GM12878 (cell line): ENCODE results near the gene ANKRD44. TPM values are rescaled to one million over a fixed set of nuclear protein-coding genes. Genes with fewer than 3 reads are reported as not detected.

ENCODE experiments used
- ATAC-seq: fragments of 200-7000 bp; cut with Tn5 transposase; 3 replicates; pipeline ENCODE4 v1.9.1; 2020; ENCODE audit warnings: mild to moderate bottlenecking, moderate library complexity
- BruUV-seq: library from RNA; stranded (reverse); fragments of 400-500 nt; replicated peaks from 2 replicates; lab custom pipeline; 2021; lab: Mats Ljungman, UMichigan
- CTCF ChIA-PET: fragments of 300-600 bp; sonication (Branson Sonifier 250); formaldehyde crosslinking; extraction: SDS; loops from one replicate; lab custom pipeline; 2021; ENCODE audit warnings: inconsistent platforms; lab: Yijun Ruan, JAX
- POLR2A ChIA-PET: fragments of 350-600 bp; formaldehyde crosslinking; extraction: SDS; loops from one replicate; lab custom pipeline; 2021; ENCODE audit warnings: inconsistent platforms; lab: Charles Lee
- RAD21 ChIA-PET: fragments of 300-600 bp; sonication (Branson Sonifier 250); formaldehyde crosslinking; loops from one replicate; lab custom pipeline; 2023; ENCODE audit warnings: antibody characterized with exemption; ENCODE audit not compliant: unreplicated experiment; lab: Charles Lee
- SMC1A ChIA-PET: fragments of 300-600 bp; sonication (Branson Sonifier 250); formaldehyde crosslinking; loops from one replicate; lab custom pipeline; 2023; ENCODE audit not compliant: unreplicated experiment, uncharacterized antibody; lab: Charles Lee
- DNase-seq: peaks from one replicate; pipeline ENCODE4 v3.0.0-alpha.2; 2011; ENCODE audit warnings: low read depth, low spot score
- FAIRE-seq: peaks from 3 replicates; lab custom pipeline; 2011; peaks lifted over from hg19 to GRCh38; lab: Jason Lieb, UNC
- H2AFZ ChIP-seq: 2 replicates; pipeline ENCODE4 v1.6.0; 2011; ENCODE audit warnings: low read depth, low read length, control low read depth; ENCODE audit not compliant: control insufficient read depth
- H3K27ac ChIP-seq: 2 replicates; pipeline ENCODE4 v1.5.1; 2011; ENCODE audit warnings: control low read depth; ENCODE audit not compliant: control insufficient read depth, insufficient read depth
- H3K27me3 ChIP-seq, 2 experiments: replicated peaks in 1 of 2; 2 replicates each; pipeline versions ENCODE4 v1.6.0 to v1.6.1; 2011; ENCODE audit warnings: low read length in 1 of 2; ENCODE audit not compliant: control insufficient read depth in 2 of 2, insufficient read depth in 2 of 2
- H3K36me3 ChIP-seq, 2 experiments: 2 replicates each; pipeline ENCODE4 v1.5.1; 2011; ENCODE audit warnings: low read length in 1 of 2; ENCODE audit not compliant: control insufficient read depth in 2 of 2, insufficient read depth in 2 of 2
- H3K4me1 ChIP-seq: 2 replicates; pipeline ENCODE4 v1.6.1; 2011; ENCODE audit warnings: mild to moderate bottlenecking, low read length, moderate library complexity, mixed read lengths; ENCODE audit not compliant: control insufficient read depth, insufficient read depth
- H3K4me2 ChIP-seq: 2 replicates; pipeline ENCODE4 v1.6.0; 2011; ENCODE audit warnings: control low read depth; ENCODE audit not compliant: control insufficient read depth, insufficient read depth
- H3K4me3 ChIP-seq: fragments of 200-600 bp; sonication (generic); 2 replicates; pipeline ENCODE4 v1.5.1; 2016
- H3K79me2 ChIP-seq: 2 replicates; pipeline ENCODE4 v1.6.0; 2011; ENCODE audit warnings: low read length; ENCODE audit not compliant: control insufficient read depth, insufficient read depth
- H3K9ac ChIP-seq: 2 replicates; pipeline ENCODE4 v1.8.0; 2011; ENCODE audit warnings: low read length, control low read depth, mixed read lengths; ENCODE audit not compliant: control insufficient read depth, insufficient read depth
- H3K9me3 ChIP-seq: replicated peaks from 3 replicates; pipeline ENCODE4 v1.5.1; 2011; ENCODE audit warnings: mild to moderate bottlenecking, low read length; ENCODE audit not compliant: control insufficient read depth, insufficient read depth
- H4K20me1 ChIP-seq: 2 replicates; pipeline ENCODE4 v1.6.0; 2011; ENCODE audit not compliant: control insufficient read depth, insufficient read depth
- ATF7 ChIP-seq: fragments of 450-650 bp; IDR thresholded peaks from 2 replicates; pipeline ENCODE4 v1.6.1; 2016; ENCODE audit warnings: low read depth, mild to moderate bottlenecking
- BACH1 ChIP-seq: fragments of 450-650 bp; IDR thresholded peaks from 2 replicates; pipeline ENCODE4 v1.6.1; 2017; ENCODE audit warnings: mild to moderate bottlenecking, borderline replicate concordance
- EP300 ChIP-seq, 2 experiments: fragments of 150-350 bp in 1 of 2; IDR thresholded peaks; 2 replicates each; pipeline ENCODE4 v1.6.1; 2011 to 2012; ENCODE audit warnings: low read depth in 2 of 2, low read length in 2 of 2, borderline replicate concordance in 1 of 2, improper control_type of control experiment in 1 of 2, inconsistent platforms in 1 of 2; ENCODE audit not compliant: control insufficient read depth in 1 of 2
- HDGF ChIP-seq: fragments of 450-650 bp; IDR thresholded peaks from 2 replicates; pipeline ENCODE4 v1.6.1; 2016; ENCODE audit warnings: antibody characterized with exemption
- IKZF1 ChIP-seq: fragments of 450-650 bp; conservative IDR thresholded peaks from 2 replicates; pipeline ENCODE4 v1.6.1; 2017; ENCODE audit warnings: antibody characterized with exemption, mild to moderate bottlenecking
- IKZF2 ChIP-seq, 2 experiments: fragments of 450-650 bp; IDR thresholded peaks; 2 replicates each; pipeline ENCODE4 v1.6.1; 2017; ENCODE audit warnings: mild to moderate bottlenecking in 2 of 2, moderate library complexity in 2 of 2
- KDM1A ChIP-seq: fragments of 200-600 bp; sonication (generic); IDR thresholded peaks from 2 replicates; pipeline ENCODE4 v1.6.1; 2016; ENCODE audit warnings: borderline replicate concordance
- MYC ChIP-seq: IDR thresholded peaks from 2 replicates; pipeline ENCODE4 v1.6.1; 2011; ENCODE audit warnings: mild to moderate bottlenecking, low read length, moderate library complexity, inconsistent platforms; ENCODE audit not compliant: insufficient read depth, insufficient replicate concordance, insufficient read length, severe bottlenecking
- NBN ChIP-seq: fragments of 450-650 bp; IDR thresholded peaks from 2 replicates; pipeline ENCODE4 v1.6.1; 2016
- NR2C1 ChIP-seq: fragments of 450-650 bp; IDR thresholded peaks from 2 replicates; pipeline ENCODE4 v1.6.1; 2017; ENCODE audit warnings: antibody characterized with exemption, mild to moderate bottlenecking, moderate library complexity
- NRF1 ChIP-seq: conservative IDR thresholded peaks from 2 replicates; pipeline ENCODE4 v1.6.1; 2011; ENCODE audit warnings: mild to moderate bottlenecking, low read depth, low read length, improper control_type of control experiment
- POLR2A ChIP-seq: IDR thresholded peaks from 2 replicates; pipeline ENCODE4 v1.6.1; 2011; ENCODE audit warnings: low read depth, mild to moderate bottlenecking, low read length
- POU2F2 ChIP-seq: IDR thresholded peaks from 3 replicates; pipeline ENCODE4 v1.6.1; 2011; ENCODE audit warnings: low read depth, mild to moderate bottlenecking, low read length, borderline replicate concordance
- RBBP5 ChIP-seq: fragments of 200-600 bp; sonication (generic); conservative IDR thresholded peaks from 2 replicates; pipeline ENCODE4 v1.6.1; 2016
- TBL1XR1 ChIP-seq: IDR thresholded peaks from 2 replicates; pipeline ENCODE4 v1.6.1; 2012; ENCODE audit warnings: low read depth, low read length, improper control_type of control experiment
- TCF3 ChIP-seq: IDR thresholded peaks from 2 replicates; pipeline ENCODE4 v1.6.1; 2012; ENCODE audit warnings: low read depth, mild to moderate bottlenecking, low read length, borderline replicate concordance; ENCODE audit not compliant: insufficient read depth
- YY1 ChIP-seq: IDR thresholded peaks from 2 replicates; pipeline ENCODE4 v1.6.1; 2011; ENCODE audit warnings: low read depth, mild to moderate bottlenecking, low read length
- ZBED1 ChIP-seq: IDR thresholded peaks from 2 replicates; pipeline ENCODE4 v1.6.1; 2016; ENCODE audit warnings: borderline replicate concordance
- WGBS: methylation state at CpG from one replicate; pipeline ENCODE4 v1.1.6; 2016; ENCODE audit warnings: low lambda C conversion rate; ENCODE audit not compliant: insufficient replicate concordance, insufficient coverage; ENCODE audit errors: missing lambda C conversion rate; 5-methylcytosine and 5-hydroxymethylcytosine counted together
- in situ Hi-C: fragments of 300-500 bp; cut with MboI; formaldehyde crosslinking; loops from 9 replicates; pipeline ENCODE4 v1.14.3; 2018; ENCODE audit warnings: mixed read lengths
- intact Hi-C: fragments of 100-400 bp; cut with micrococcal nuclease; formaldehyde crosslinking; loops from one replicate; pipeline ENCODE4 v1.14.2; 2022; ENCODE audit not compliant: unreplicated experiment
- polyA plus RNA-seq, 11 experiments: library from polyadenylated mRNA; depleted of rRNA in 4 of 11; unstranded in 6 of 11; stranded (reverse) in 5 of 11; fragments of >200 nt; fragmentation: Nextera tagmentation in 4 of 11; fragmentation: Illumina TruSeq in 1 of 11; extraction: Ambion mirVana in 4 of 11; extraction: Trizol in 1 of 11; gene quantifications; 1 replicate in 1 of 11; 2 replicates in 10 of 11; pipeline versions ENCODE4 v1.2.1 to v1.2.3, GENCODE V29; 2011 to 2016; ENCODE audit warnings: inconsistent platforms in 2 of 11, missing spikeins in 2 of 11, low read depth in 1 of 11
- total RNA-seq, 4 experiments: library from RNA; depleted of rRNA in 3 of 4; stranded (reverse); fragments of >200 nt in 3 of 4; fragmentation: Illumina TruSeq in 1 of 4; extraction: Trizol in 1 of 4; gene quantifications; 2 replicates each; pipeline versions ENCODE4 v1.2.1 to v1.2.3, GENCODE V29; 2013 to 2021
- TF ChIP-seq, protein P1 (sequence below): IDR thresholded peaks from 2 replicates; pipeline ENCODE4 v1.6.1; 2011; ENCODE audit warnings: low read depth, low read length, improper control_type of control experiment, borderline replicate concordance

ANKRD44 gene
- total and polyA plus RNA-seq, 10 of the 15 experiments (the other 5 are each of a cell fraction or from before 2014, with no cell fraction given), result 19.1 to 99.1 (median 59.6) TPM

DNA sequence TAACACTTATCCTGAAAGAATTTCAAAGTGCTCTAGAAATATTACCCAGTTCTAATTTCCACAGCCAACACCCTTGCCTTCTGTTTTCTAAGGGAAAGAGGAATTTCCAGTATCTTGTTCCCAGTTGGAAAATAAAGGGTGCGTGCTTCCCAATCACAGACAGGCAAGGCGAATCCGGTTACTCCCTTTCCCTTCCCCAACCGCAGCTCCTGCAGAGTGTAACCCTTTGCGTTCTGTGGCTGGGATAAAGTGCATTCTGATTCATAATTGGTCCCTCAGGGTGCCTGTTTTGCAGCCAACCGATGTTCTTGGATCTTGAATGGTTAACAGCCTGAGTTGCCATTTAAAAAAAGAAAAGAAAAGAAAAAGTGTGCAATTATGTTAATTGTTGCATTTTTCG, 343.5 kb downstream of the ANKRD44 start:
- WGBS, result 87% methylated on average over 7 of the region's 7 CpGs

DNA sequence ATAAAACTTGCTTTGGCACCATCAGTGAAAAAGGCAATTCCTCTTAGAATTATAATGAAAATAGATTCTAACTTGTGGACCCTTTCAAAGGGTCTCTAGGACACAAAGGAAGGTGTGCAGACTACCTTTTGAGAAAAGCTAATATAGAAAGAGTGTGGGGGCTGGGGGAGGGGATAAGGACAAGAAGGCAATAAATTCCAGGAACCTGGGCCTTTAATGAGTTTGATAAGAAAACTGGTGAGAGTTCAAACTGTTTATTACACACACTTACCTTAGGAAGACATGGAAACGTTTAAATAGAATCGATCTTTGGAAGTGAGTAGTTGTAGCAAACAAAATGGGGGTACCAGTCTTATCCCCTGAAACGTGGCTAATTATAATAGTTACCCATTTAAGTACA, 344.5 kb downstream of the ANKRD44 start:
- H3K9me3 ChIP-seq, result no peaks in the 10 kb centered on the region; the same call in 2 of the 3 replicates
- no peaks in the 10 kb centered on the region for H3K79me2 ChIP-seq
- no peak overlapping the region for H3K4me3 ChIP-seq
- H3K9ac ChIP-seq, result no peak overlapping the region
- H3K27ac ChIP-seq, result no peak overlapping the region
- FAIRE-seq, result no peak
- no peaks in the 10 kb centered on the region for H3K27me3 ChIP-seq
- 62% methylated on average over 3 of the region's 3 CpGs for WGBS
- RAD21 ChIA-PET, result no interaction called here
- ATAC-seq, result no peak
- no peak for DNase-seq
- in situ Hi-C loops (no loop called here), intact Hi-C loops (no loop called here)
- H2AFZ ChIP-seq, result no peak overlapping the region
- no peaks in the 10 kb centered on the region for H3K36me3 ChIP-seq
- H3K4me2 ChIP-seq, result no peak overlapping the region
- CTCF ChIA-PET, result no interaction called here
- peaks cover 3% of the 10 kb centered on the region; the same call in 1 of the 2 replicates for H3K4me1 ChIP-seq
- TF ChIP-seq NRF1 (no peak), TBL1XR1 (no peak), POLR2A (no peak), IKZF1 (no peak), POU2F2 (no peak), ATF7 (no peak), NBN (no peak), EP300 (IDR thresholded peaks at IDR 0.05; ENCODE audit: borderline replicate concordance in 1 of 2, control insufficient read depth in 1 of 2, low read depth in 2 of 2, low read length in 2 of 2) (no peak), IKZF2 (IDR thresholded peaks at IDR 0.05) (no peak), RBBP5 (no peak), TCF3 (no peak)
- TF ChIP-seq, protein P1, sequence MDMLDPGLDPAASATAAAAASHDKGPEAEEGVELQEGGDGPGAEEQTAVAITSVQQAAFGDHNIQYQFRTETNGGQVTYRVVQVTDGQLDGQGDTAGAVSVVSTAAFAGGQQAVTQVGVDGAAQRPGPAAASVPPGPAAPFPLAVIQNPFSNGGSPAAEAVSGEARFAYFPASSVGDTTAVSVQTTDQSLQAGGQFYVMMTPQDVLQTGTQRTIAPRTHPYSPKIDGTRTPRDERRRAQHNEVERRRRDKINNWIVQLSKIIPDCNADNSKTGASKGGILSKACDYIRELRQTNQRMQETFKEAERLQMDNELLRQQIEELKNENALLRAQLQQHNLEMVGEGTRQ, result no peak
- BruUV-seq, result no TSS peak
- POLR2A ChIA-PET, result no interaction called here
- SMC1A ChIA-PET, result no interaction called here
- H4K20me1 ChIP-seq, result no peaks in the 10 kb centered on the region

More for the DNA sequence above, 343.5 kb downstream of the ANKRD44 start:
- DNase-seq (no peak), FAIRE-seq (no peak), ATAC-seq (no peak)
- Histone ChIP-seq H3K36me3 (no peaks in the 10 kb centered on the region), H3K4me2 (no peak overlapping the region), H3K9ac (no peak overlapping the region), H3K4me1 (no peaks in the 10 kb centered on the region), H3K27me3 (no peaks in the 10 kb centered on the region), H4K20me1 (no peaks in the 10 kb centered on the region), H3K27ac (no peak overlapping the region), H2AFZ (no peak overlapping the region), H3K4me3 (no peak overlapping the region), H3K79me2 (no peaks in the 10 kb centered on the region), H3K9me3 (no peaks in the 10 kb centered on the region; the same call in 2 of the 3 replicates)
- ChIA-PET CTCF (no interaction called here), SMC1A (no interaction called here), POLR2A (no interaction called here), RAD21 (no interaction called here)
- in situ Hi-C loops, result no loop called here
- intact Hi-C loops, result no loop called here
- TF ChIP-seq YY1, result no peak
- no peak for TF ChIP-seq NR2C1
- TF ChIP-seq HDGF, result no peak
- TF ChIP-seq KDM1A, result no peak
- TF ChIP-seq MYC, result no peak
- no peak for TF ChIP-seq IKZF1
- no peak for TF ChIP-seq ZBED1
- TF ChIP-seq ATF7, result no peak
- TF ChIP-seq BACH1, result no peak
- BruUV-seq, result no TSS peak
